Measurements from ENCODE around the gene TROAP.
A peak's percentile ranks its signal among the peaks of the same experiment; 100 is the strongest.

Gene TROAP

DNA sequence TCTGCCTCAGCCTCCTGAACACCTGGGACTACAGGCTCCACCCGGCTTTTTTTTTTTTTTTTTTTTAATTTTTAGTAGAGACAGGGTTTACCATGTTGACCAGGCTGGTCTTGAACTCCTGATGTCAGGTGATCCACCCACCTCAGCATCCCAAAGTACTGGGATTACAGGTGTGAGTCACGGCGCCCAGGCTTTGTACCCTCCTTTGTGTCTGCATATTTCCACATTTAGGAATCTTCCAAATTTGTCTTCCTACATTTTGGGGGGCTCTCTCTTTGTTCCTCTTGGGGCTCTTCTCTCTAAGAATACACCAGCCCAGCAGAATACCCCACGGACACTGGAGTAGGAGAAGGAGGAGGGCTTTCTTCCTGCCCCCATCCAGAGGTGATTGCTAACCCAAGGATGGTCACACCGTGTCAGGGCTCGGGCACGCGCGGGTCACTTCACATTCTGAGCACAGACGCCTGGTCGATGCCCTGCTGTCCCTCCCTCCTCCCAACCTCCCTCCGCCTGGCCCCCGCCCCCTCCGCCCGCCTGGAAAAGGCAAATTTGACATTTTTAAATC lies 21.5 kb downstream of the TROAP start:
- DNase-seq (ENCODE audit: low spot score), result no peak

DNA sequence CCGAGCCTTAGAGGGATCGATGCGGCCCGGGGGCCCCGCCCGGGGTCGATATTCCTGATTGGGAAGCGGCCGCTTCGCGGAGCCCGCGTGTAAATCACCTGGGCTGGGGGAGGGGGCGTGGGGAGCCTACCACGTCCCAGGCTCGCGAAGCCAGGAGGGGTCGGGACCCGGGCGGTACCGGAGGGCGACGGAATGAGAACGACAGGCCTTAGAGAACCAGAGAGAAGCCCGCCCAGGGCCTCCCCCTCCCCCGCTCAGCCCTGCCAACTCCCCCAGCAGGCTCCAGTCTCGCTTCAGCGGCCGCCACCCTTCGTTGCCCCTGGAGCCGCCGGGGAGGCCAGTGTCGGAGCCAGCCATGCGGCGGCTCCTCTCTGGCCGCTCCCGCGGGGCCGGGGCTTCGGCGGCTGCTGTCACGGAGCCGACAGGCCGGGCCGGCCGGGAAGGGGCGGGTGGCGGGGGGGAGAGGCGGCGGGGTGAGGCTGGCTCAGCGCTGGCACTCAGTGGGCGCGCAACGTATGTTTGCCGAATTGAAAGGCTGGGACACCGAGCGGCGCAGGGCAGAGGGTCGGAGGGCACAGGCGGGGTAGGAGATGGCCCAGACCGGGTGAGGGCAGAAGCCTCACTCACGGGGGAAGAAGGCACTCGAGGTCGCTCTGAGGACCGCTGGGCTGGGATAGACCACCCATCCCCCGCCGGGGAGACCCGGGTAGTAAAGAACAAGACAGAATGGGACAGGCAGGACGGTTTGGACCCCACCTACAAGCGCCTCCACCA lies 22.2 kb downstream of the TROAP start:
- no peak for DNase-seq (ENCODE audit: low spot score)

- DNase-seq (ENCODE audit: low spot score), result no peak
Measured at GRCh38 chr12:49345825-49346658, 23.0 kb downstream of the TROAP start.

- no peak for DNase-seq (ENCODE audit: low spot score)
Measured at GRCh38 chr12:49346659-49347310, 23.7 kb downstream of the TROAP start, which contains the start of gene DNAJC22. Gene DNAJC22, plus strand, starts transcription at chr12:49346888. Its CDS starts 1,985 bp downstream, at chr12:49348873.

- DNase-seq (ENCODE audit: low spot score), result peak; percentile 99
Measured at GRCh38 chr12:49347311-49348193, 24.5 kb downstream of the TROAP start.

DNA sequence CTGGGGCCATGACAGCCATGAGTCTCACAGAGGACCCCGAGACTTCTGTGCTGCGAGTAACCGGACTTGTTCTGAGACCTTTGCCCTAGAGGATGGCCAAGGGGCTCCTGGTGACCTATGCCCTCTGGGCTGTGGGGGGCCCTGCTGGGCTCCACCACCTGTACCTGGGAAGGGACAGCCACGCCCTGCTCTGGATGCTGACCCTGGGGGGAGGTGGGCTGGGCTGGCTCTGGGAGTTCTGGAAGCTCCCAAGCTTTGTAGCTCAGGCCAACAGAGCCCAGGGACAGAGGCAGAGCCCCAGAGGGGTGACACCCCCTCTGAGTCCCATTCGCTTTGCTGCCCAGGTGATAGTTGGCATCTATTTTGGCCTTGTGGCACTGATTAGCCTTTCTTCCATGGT lies 25.7 kb downstream of the TROAP start:
- DNase-seq (ENCODE audit: low spot score), result no peak

DNA sequence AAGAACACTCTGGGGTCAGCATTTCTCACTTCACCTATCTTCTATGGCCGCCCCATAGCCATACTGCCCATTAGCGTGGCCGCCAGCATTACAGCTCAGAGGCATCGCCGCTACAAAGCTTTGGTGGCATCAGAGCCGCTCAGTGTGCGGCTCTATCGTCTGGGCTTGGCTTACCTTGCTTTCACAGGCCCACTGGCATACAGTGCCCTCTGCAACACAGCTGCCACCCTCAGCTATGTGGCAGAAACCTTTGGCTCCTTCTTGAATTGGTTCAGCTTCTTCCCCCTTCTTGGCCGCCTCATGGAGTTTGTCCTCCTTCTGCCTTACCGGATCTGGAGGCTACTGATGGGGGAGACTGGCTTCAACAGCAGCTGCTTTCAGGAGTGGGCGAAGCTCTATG lies 26.2 kb downstream of the TROAP start:
- DNase-seq (ENCODE audit: low spot score), result no peak

GRCh38 chr12:49352351-49352750 lies 29.3 kb downstream of the TROAP start:
- DNase-seq (ENCODE audit: low spot score), result no peak

- DNase-seq (ENCODE audit: low spot score), result no peak
Measured at GRCh38 chr12:49355913-49356312, 32.9 kb downstream of the TROAP start.

DNA sequence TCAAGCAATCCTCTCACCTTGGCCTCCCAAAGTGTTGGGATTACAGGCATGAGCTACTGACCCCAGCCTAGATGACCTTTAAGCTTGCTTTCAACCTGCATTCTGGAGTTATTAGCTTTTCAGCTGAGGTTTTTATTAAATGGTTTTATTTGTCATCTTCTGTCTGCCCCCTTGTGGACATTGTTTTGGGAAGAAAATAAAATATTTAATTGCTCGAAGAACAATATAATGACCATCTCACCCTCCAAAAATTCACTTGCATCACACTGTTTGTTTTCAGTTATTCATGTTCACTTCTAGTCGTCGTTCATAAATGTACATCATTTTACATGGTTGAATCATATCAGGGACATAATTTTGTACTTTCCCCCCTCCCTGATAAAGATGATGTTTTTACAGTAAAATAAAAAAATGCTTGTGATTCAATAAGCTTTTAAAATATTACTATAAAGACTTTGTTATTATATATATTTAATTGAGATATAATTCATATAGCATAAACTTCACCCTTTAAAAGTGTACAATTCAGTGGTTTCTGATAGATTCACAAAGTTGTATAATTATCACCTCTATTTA lies 34.1 kb downstream of the TROAP start:
- peak; percentile 34 for DNase-seq (ENCODE audit: low spot score)

- DNase-seq (ENCODE audit: low spot score), result peak; percentile 61
Measured at GRCh38 chr12:49358483-49359141, 35.6 kb downstream of the TROAP start.

DNA sequence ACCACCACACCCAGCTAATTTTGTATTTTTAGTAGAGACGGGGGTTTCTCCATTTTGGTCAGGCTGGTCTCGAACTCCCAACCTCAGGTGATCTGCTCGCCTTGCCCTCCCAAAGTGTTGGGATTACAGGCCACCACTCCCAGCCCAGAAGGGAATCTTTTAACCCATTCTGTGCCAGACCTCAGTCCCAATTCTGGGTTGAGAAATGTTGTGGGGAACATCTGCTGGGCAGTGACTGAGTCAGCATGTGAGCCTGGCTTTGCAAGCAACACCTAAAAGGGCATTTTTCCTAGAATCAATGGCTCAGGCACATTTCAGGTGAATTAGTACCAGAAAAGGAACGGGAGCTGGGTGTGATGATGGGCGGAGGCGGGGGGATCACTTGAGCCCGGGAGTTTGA lies 36.6 kb downstream of the TROAP start:
- no peak for DNase-seq (ENCODE audit: low spot score)

DNA sequence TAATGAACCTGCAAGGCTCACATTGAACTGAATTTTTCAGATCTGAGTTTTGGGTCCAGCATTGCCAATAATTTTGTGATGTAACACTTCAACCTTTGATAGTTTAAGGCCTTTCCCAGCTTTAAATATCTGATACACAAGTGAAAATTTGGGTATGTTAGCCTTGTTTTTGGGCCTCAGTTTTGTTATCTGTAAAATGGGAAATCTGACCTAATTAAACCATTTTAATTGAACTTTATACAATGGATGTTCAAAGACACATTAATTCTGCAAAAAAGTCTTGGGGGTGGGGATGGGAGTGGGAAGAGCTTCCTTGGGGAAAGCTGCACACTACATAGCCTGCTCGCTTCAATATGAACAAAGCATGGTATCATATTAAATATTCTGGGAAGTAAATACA lies 39.0 kb downstream of the TROAP start:
- no peak for DNase-seq (ENCODE audit: low spot score)

DNA sequence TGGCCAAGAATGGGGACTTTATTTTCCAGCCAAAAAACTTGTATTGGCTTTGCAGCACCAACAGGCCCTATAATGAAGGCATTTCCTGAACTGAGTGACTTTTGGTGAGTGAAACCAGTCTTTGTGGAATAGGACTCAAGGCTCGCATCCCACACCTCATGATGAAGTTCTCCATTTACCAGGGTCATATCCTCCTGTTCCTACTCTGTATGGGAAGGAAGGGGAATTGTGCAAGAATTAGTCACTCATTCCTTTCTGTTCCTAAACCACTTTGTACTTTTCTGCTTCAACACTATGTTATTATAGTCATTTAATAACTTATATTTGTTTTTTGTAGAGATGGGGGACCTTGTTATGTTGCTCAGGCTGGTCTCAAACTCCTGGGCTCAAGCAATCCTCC lies 41.9 kb downstream of the TROAP start:
- DNase-seq (ENCODE audit: low spot score), result no peak

DNA sequence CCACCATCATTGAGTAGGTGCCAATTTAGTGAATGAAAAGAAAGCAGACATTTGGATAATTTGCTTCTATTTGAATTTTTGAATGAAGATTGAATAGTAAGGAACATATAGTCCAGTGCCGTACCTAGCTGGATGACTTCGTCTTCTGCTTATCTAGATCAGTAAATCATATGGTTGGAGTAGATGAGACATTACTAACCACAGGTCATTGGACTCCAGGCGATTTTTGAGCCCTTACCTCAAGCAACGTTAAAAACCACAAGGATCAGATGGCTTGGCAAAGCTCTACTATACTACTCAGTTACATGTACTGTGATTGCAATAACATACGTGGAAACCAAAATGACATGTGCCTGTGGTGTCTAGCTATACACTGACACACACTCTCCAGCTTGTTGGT lies 42.5 kb downstream of the TROAP start:
- peak; percentile 30 for DNase-seq (ENCODE audit: low spot score)

DNA sequence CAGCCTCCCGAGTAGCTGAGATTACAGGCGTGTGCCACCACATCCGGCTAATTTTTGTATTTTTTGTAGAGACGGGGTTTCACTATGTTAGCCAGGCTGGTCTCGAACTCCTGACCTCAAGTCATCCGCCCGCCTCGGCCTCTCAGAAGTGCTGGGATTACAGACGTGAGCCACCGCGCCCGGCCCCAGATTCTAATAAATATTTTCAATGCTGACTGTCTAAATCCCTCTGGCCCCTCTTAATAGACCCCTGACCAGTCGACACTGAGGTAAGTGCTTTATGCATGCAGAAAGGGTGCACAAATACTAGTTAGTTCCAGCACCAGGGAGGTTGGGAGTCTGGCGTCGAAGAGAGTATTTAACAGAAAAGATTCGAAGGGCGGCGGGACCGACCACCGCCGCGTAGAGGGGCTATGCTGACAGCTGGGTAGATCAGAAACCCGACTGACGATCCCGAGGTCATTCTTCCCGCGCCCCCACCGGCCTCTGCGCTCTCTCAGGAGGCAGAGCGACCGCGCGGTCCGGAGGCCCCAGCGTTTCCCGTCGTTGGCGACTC lies 43.1 kb downstream of the TROAP start:
- no peak for DNase-seq (ENCODE audit: low spot score)

DNA sequence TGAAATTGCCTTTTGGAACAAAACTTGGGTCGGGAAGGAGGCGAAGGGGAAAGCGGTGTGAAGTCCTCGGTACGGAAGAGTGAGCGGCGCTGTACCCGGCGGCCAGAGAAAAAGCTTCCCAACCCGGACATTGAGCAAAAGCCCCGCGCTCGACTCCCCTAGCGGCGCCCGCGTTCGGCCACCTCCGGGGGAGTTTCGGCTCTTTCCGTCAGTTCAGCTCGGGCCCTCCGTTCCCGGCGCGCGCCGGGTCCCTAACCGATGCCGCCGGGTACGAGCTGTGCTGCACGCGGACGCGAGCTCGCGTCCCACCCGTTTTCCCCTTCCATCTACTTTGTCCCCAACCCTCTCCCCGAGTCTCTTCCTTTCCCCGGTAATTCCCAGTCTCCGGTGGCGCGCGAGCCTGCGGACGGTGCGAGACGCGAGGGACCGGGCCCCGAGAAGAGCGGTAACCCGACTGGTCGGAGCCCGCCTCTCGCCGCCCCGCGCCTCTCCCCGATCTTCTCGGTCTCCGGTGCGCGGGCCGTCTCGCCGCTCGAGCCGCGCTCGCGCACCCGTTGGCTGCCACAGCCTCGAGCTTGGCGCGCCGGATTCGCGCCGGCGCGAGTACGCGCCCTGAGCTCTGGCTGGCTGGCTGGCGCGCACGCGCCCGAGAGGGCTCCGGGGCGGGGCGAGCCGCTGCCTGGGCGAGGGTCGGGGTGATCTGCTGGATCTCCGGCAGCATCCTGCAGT lies 43.8 kb downstream of the TROAP start:
- DNase-seq (ENCODE audit: low spot score), result peak; percentile 94

GRCh38 chr12:49367381-49368239 lies 44.6 kb downstream of the TROAP start, which contains the start of gene SPATS2:
Gene SPATS2, plus strand, starts transcription at chr12:49367462. Its CDS starts 93,551 bp downstream, at chr12:49461013.
- DNase-seq (ENCODE audit: low spot score), result no peak

All from LoVo (cell line).